Neural progenitor cell (in vitro differentiated cells): Measurements from ENCODE around the gene SPEF2.

Source experiments
- CTCF ChIP-seq: fragments of 200-600 bp; sonication (generic); IDR thresholded peaks from 2 replicates; pipeline ENCODE4 v1.5.1; 2017; ENCODE audit warnings: antibody characterized with exemption, mild to moderate bottlenecking
- EZH2 ChIP-seq: fragments of 200-600 bp; sonication (generic); IDR thresholded peaks from 2 replicates; pipeline ENCODE4 v1.6.1; 2017; ENCODE audit warnings: antibody characterized with exemption, mild to moderate bottlenecking, moderate library complexity
- EZH2phosphoT487 ChIP-seq: fragments of 200-600 bp; sonication (generic); IDR thresholded peaks from 2 replicates; pipeline ENCODE4 v1.6.1; 2017; ENCODE audit warnings: antibody characterized with exemption

- no peak for TF ChIP-seq CTCF
- no peak for TF ChIP-seq EZH2
- no peak for TF ChIP-seq EZH2phosphoT487
Observed at GRCh38 chr5:35678661-35679060, 61.0 kb downstream of the SPEF2 start.
